ENCODE results near the gene TMEM97. TPM values are rescaled to one million over a fixed set of nuclear protein-coding genes. Genes with fewer than 3 reads are reported as not detected.

TMEM97 gene
- total RNA-seq, 1 donor from 2014 or later: 136 TPM

DNA sequence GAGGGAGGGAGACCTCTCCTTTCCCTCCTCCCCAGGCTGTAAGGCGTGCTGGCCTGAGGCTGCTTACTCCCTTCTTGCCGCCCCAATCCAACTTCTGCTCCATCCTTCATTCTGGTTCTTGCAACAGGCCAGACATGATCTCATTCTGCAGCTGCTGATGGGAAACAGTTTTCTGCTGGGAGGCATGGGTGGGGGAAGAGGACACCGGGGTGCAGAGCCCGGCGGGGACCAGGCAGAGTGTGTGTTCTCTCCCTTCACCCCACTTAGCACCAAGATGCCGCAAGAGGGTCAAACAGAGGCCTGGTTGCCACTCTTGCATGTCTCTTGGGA is 53.9 kb downstream of the TMEM97 start:
- H4K20me1 ChIP-seq (ENCODE audit: low read depth): peaks cover 37% of the 10 kb centered on the region
- TF ChIP-seq EZH2 (IDR thresholded peaks at IDR 0.05): no peak
- TF ChIP-seq, protein P1, sequence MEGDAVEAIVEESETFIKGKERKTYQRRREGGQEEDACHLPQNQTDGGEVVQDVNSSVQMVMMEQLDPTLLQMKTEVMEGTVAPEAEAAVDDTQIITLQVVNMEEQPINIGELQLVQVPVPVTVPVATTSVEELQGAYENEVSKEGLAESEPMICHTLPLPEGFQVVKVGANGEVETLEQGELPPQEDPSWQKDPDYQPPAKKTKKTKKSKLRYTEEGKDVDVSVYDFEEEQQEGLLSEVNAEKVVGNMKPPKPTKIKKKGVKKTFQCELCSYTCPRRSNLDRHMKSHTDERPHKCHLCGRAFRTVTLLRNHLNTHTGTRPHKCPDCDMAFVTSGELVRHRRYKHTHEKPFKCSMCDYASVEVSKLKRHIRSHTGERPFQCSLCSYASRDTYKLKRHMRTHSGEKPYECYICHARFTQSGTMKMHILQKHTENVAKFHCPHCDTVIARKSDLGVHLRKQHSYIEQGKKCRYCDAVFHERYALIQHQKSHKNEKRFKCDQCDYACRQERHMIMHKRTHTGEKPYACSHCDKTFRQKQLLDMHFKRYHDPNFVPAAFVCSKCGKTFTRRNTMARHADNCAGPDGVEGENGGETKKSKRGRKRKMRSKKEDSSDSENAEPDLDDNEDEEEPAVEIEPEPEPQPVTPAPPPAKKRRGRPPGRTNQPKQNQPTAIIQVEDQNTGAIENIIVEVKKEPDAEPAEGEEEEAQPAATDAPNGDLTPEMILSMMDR (IDR thresholded peaks at IDR 0.05): no peak
- TF ChIP-seq EZH2phosphoT487 (IDR thresholded peaks at IDR 0.05): no peak
- H3F3A ChIP-seq (ENCODE audit: low read depth): peaks cover 39% of the 10 kb centered on the region
- H3K79me2 ChIP-seq (ENCODE audit: low read depth): no peaks in the 10 kb centered on the region
- H3K36me3 Mint-ChIP-seq: peaks cover 8% of the 10 kb centered on the region
- peaks cover 32% of the 10 kb centered on the region for H3K4me1 Mint-ChIP-seq
- DNase-seq (ENCODE audit: low spot score): no peak
- peaks cover 13% of the 10 kb centered on the region for H3K4me1 ChIP-seq
- peak overlapping the region; percentile 88 for H3K4me3 Mint-ChIP-seq
- no peak overlapping the region for H3K27ac ChIP-seq
- peak overlapping the region; percentile 66 for H3K4me3 ChIP-seq
- H2AFZ ChIP-seq (replicated peaks): no peak overlapping the region
- no peaks in the 10 kb centered on the region for H3K9me3 Mint-ChIP-seq
- no peaks in the 10 kb centered on the region for H3K36me3 ChIP-seq
- peak overlapping the region; percentile 96 for H3K4me2 ChIP-seq
- H3K9ac ChIP-seq: no peak overlapping the region
- H3K27me3 Mint-ChIP-seq (ENCODE audit: insufficient read depth, low read depth): peaks cover 7% of the 10 kb centered on the region
- H3K27me3 ChIP-seq: peaks cover 40% of the 10 kb centered on the region
- H3K9me3 ChIP-seq (ENCODE audit: low read depth): no peaks in the 10 kb centered on the region
- no peak overlapping the region for H3K27ac Mint-ChIP-seq

Small RNA genes lying within 50 kb of the gene (microRNA-seq; reads per million reads assigned to microRNA genes)
- not detected for gene MIR4723

Other genes starting within 250 kb of the TMEM97 start
- gene IFT20, start 16.3 kb downstream of the TMEM97 start, total RNA-seq (ENCODE audit: low replicate concordance): 25.7 and 68.2 TPM in 2 replicates
- 13.7 and 18.6 TPM in 2 replicates for gene TNFAIP1, start 16.6 kb downstream of the TMEM97 start, total RNA-seq (ENCODE audit: low replicate concordance)
- 44.6 and 65.0 TPM in 2 replicates for gene POLDIP2, start 38.3 kb downstream of the TMEM97 start, total RNA-seq (ENCODE audit: low replicate concordance)
- gene SEBOX, start 46.0 kb downstream of the TMEM97 start, total RNA-seq (ENCODE audit: low replicate concordance): not detected in 2 replicates
- 0.25 and 1.2 TPM in 2 replicates for gene VTN, start 51.1 kb downstream of the TMEM97 start, total RNA-seq (ENCODE audit: low replicate concordance)
- 3.1 and 5.5 TPM in 2 replicates for gene SARM1, start 52.5 kb downstream of the TMEM97 start, total RNA-seq (ENCODE audit: low replicate concordance)
- gene SLC46A1, start 87.0 kb downstream of the TMEM97 start, total RNA-seq (ENCODE audit: low replicate concordance): 2.4 TPM in 2 replicates
- not detected in 2 replicates for gene SLC13A2, start 154.4 kb downstream of the TMEM97 start, total RNA-seq (ENCODE audit: low replicate concordance)
- gene FOXN1, start 187.1 kb downstream of the TMEM97 start, total RNA-seq (ENCODE audit: low replicate concordance): not detected in 2 replicates
- 61.4 and 103 TPM in 2 replicates for gene UNC119, start 233.4 kb downstream of the TMEM97 start, total RNA-seq (ENCODE audit: low replicate concordance)